Renal cortical epithelial cell (primary cell): ENCODE results near the gene MRE11. TPM values are rescaled to one million over a fixed set of nuclear protein-coding genes. Genes with fewer than 3 reads are reported as not detected.
"Not testable (repeated sequence)": the region's sequence is repeated elsewhere in the genome, so short reads cannot be mapped to it uniquely, and the experiment has no call there.

Experiments used
- DNase-seq: peaks from one replicate; pipeline ENCODE4 v3.0.0-alpha.2; 2011; ENCODE audit warnings: low read depth
- total RNA-seq: library from RNA; depleted of rRNA; stranded (reverse); fragments of >200 nt; gene quantifications from 2 replicates; pipeline ENCODE4 v1.2.3, GENCODE V29; 2014

The MRE11 gene
- total RNA-seq, 1 donor from 2014 or later, result 17.1 TPM

DNA sequence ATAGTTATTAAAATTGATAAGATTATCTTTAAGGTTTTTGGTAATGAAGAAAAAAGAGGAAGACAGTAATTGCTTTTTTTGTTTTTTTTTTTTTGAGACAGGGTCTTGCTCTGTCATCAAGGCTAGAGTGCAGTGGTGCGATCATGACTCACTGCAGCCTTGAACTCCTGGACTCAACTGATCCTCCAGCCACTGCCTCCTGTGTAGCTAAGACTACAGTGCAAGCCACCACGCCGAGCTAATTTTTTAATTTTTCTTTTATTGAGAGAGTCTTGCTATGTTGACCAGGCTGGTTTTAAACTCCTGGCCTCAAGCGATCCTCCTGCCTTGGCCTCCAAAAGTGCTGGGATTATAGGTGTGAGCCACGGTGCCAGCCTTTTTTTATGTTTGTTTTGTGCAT is 12.9 kb upstream of the MRE11 start:
- DNase-seq, result not testable (repeated sequence)

DNA sequence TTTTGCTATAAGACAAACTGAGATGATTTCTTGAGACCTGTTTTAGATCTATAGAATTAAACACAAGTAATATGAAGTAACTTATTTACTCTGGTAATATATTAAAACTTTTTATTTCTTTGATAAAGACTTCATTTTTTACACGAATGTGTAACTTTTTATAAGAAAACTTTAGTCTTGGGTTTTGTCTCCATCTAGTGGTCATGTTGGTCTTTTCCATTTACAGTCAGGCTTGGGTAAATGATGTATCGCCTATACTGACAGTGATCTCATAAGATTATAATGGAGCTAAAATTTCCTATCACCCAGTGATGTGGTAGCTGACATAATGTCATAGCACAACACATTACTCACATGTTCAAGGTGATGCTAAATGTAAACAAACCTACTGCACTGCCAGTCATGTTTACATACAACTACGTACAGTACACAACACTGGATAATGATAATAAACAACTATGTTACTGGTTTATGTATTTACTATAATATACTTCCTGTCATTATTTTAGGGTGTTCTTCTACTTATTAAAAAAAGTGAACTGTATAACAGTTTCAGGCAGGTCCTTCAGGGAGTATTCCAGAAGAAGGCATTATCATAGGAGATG is 11.1 kb upstream of the MRE11 start:
- DNase-seq, result peak; percentile 62

DNA sequence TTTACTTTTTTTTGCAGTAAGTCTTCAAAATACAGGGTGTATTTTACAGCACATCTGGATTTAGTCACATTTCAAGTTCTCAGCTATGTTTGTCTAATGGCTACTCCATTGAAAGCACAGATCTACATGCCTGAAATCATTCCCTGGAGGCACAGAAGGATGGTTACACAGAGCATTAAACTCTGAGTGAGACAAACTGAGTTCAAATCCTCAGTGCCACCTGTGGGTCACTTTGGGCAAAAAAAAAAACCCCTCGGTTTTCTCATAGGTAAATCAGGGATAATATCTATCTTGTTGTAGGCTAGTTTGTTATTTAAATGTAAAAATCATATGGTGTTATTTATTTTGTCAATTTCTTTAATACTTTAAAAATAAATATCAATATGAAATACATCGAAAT is 7.9 kb upstream of the MRE11 start:
- no peak for DNase-seq

DNA sequence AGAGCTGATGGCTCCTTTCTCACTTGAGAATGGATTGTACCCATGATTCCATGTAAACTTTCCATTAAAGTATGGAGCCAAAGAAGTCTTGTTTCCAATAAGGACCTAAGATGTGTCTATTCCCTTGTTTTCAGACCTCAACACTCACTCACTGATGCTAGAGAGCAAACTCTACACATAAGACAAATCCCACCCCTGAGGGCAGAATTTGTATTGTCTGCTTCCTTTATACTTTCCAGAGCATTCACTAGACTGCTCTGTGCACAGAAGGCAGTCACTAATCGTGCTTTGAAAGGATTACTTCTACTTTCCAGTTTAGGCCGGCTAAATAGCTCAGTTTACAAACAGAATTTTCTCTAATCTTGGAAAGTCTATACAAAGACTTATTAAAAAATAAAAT is 6.5 kb upstream of the MRE11 start:
- no peak for DNase-seq

DNA sequence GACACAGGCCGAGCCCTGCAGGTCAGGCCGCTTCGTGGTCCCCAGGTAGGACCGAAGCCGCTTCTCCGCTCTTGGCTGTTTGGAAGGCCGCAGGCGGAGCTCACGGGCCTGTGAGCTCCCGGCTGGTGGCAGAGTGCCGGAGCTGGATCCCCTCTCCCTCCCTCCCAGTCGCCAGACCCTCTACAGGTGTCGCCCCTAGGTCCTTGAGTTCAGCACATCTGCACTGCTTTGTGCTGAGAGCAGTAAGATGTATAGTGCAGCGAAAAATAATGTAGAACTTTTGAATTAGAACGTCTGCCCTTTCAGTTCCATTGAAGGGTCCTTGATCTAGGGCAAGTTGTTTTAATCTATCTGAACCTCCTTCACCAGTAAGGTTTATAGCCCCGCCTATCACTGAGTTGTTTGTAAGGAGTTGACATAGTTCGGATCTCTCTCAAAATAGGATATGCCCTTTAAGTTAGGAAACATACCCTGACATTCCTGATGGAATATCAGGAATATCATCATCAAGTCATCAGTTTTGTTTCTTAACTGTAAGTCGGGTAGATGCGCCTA is 559 bp upstream of the MRE11 start:
- DNase-seq, result peak; percentile 9

DNA sequence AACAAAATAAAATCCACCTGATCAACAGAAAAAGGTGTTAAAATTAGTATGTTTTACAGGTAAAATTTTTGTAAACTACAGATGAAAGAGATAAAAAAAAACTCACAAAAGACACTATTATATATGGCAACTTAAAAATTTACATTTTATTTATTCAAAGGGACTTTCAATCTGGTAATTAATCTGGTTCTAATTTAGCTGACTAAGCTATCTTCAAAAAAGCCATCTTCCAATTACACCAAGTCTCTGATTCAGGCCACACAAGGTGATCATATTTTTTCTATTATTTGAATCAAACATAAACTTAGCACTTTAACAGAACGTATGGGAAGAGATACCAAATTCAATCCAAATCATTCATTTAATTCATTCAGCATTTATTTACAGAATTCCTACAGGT is 7.6 kb downstream of the MRE11 start:
- DNase-seq, result no peak

DNA sequence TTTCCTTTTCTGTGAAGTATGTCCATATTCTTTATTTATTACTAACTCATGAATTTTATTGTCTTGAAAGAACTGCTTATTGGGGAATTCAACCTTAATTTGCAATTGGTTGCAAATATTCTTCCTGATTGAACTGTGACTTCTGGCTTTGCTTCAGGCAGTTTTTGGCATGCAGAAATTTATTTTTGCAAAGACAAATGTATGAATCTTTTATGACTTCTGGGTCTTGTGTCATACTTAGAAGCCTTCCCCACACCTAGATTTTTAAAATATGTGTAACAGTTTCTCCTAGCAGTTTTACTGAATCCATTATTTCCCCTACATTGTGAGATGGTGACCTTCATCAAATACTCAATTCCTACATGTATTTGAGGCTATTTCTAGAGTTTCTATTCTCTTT is 12.3 kb downstream of the MRE11 start:
- DNase-seq, result no peak

DNA sequence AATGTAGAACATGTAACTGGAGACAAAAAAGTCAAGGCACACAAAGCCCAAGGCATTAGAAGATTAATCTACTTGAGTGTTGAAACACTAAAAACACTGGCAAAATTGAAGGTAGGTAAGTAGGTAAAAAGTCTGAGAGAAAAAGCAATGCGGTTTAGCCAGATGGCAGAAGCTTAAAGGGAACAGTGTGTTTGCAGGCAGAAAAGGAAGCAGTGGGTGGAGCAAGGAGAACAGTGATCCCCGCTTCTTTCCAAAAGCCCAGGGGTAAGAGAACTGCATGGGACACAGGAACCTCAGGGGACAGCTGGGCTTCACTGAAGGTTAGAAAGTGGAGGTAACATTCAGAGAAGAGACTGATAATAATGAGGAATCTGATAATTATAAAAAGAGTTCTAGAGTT is 16.0 kb downstream of the MRE11 start:
- DNase-seq, result no peak

DNA sequence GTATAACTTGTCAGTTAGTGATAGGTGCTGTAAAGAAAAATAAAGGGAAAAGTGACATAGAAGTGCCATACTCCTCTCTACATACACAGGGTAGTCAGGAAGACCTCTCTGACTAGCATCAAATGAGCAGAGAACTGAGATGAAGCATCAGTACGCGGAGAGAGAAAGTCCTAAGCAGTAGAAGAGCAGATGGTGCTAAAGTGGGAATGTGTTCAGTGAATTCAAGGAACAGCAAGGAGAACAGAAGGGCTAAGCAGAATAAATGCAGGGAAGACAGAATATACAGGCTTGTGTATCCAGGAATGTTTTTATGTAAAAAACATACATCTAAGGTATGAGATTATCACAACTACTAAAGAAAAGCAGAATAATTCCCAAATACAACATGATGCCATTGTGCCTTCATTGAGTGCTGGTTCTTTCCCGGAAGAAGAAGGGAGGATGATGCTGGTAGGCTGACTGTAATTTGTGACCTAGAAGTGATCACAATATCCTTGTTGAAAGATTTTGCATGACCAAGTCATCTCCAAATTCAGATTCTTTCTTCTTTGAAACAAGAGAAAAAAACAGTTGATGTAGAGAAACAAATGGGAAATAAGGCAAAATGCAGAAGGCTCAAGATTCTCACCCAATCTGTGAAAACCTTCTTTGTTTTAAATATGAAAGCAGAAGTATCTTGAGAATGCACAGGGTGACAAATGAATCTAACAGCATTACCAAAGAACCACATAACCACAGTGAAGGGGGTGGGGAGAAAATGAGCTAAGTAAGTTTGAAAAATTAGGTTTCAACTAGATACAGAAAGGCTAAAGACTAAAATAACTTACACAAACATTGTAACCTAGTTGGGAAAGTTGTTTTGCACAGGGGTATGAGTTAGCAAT is 20.5 kb downstream of the MRE11 start:
- peak; percentile 43 for DNase-seq

DNA sequence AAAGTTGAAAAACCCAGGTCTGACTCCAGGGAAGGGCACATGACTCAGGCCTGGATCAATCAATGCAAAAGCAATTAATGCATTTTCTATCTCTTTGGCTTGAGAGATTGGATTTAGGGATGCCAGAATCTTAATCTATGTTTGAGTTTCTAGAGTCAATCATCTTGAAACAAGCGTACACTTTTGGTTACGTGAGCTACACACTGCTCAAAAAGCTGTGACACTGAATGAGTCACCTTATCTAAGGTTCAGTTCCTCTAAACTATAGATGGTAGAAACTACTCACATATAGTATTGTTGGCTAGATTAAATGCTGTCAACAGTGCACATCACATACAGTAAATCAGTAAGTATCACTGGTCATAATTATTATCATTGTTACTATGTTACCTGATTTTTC is 24.2 kb downstream of the MRE11 start:
- DNase-seq, result no peak

DNA sequence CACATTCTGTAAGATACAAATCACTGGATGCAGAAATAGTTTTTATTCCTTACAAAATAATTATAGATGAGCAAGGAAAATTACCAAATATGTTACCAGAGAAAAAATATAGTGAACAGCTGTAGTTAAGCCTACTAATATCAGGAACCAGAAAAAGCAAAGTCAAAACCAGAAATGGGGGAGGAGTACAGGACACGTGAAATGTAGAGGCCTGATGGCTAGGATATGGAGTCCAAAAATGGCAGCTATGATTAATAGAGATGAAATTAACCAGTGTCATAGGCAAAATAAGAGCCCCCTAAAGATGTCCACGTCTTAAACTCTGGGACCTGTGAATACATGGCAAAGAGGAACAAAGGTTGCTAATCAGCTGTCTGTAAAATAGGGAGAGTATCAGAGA is 34.1 kb downstream of the MRE11 start:
- DNase-seq, result no peak

DNA sequence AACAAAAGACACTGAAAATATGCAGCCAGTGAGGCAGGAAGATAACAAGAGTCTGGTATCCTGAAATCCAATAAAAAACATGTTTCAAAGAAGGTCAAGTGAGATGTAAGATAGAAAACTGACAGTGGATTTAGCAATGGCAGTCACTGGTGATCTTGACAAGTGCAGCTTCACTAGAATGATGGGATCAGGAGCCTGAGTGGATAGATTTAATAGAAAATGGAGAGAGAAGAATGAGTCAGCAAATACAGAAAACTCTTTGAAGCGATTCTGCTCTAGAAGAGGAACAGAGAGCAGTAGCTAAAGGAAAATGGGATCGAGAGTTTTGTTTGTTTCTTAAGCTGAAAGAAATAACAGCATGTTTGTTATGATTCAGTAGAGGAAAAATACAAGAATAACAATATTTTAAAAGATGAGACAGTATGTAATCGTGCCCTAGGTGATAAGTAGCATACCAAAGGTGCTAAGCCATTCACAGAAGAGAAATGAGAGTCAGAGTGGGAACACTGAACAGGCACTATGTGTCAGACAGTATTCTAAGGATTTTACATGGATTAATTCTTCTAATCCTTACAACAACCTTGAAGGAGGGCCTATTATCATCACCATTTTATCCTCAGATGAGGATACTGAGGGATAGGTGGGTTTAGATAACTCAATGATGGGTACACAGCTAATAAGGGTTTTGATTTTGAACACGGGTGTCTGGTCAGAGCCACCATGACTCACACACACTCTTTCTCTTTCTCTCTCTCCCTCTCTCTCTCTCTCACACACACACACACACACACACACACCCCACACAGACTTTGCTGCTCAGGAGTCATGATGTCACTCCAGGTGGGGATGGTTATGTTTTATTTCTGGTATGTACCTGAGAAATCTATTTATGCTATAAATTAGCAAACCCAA is 36.3 kb downstream of the MRE11 start:
- DNase-seq, result peak; percentile 11

DNA sequence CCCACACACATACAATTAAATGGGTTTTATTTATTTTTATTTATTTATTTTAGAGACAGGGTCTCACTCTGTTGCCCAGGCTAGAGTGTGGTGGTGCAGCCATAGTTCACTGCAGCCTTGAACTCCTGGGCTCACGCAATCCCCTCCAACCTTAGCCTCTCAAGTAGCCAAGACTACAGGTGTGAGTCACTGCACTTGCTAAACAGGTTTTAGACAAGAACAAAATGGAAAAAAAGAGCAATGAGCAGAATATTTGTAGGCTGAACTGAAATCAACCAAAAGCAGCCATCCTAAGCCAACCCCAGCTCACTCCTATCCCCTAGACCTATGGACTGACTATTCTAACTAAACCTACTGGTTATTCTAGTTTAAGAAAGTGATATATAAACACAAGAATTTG is 37.8 kb downstream of the MRE11 start:
- DNase-seq, result peak; percentile 42

DNA sequence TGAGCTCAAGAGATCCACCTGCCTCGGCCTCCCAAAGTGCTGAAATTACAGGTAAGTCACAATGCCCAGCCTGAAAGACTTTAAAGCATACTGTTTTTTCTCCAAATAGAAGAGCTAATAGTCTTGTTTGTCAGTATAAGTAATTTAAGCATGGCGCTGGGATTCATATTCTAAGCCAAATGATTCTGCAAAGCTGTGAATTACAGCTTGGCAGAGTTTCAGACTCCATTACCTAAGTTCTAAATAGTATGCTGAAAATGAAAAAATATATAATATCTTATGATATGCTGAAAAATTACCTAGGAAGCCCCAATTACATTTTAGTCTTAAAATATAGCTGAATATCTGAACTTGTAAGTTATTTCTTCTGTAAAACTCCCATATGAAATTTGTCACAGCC is 39.3 kb downstream of the MRE11 start:
- no peak for DNase-seq

DNA sequence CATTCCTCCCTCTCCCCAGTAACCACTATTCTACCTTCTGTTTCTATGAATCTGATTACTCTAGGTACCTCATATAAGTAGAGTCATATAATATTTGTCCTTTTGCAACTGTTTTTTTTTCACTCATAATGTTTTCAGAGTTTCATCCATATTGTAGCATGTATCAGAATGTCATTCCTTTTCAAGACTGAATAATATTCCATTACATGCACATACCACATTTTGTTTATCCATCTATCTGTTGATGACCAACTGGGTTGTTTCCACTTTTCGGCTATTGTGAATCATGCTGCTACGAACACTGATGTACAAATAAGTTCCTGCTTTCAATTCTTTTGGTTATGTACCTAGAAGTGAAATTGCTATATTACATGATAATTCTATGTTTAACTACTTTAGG is 40.7 kb downstream of the MRE11 start:
- no peak for DNase-seq

DNA sequence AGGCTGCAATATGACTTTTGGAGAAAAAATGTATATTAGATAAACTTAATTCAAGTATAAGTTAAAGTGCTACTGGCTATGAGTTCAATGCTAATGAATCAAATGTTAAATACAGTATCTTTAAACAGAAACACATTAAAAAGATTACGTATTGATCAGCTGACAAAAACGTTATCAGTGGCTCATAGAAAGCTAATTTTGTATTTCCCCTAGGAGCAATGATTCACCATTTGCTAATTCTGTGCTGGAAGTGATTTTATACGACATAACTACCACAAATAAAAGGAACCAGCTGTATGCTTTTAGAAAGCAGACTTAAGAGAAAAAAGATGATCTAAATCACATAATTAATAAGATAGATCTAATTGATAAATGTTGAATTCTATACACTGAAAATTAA is 43.6 kb downstream of the MRE11 start:
- DNase-seq, result no peak

DNA sequence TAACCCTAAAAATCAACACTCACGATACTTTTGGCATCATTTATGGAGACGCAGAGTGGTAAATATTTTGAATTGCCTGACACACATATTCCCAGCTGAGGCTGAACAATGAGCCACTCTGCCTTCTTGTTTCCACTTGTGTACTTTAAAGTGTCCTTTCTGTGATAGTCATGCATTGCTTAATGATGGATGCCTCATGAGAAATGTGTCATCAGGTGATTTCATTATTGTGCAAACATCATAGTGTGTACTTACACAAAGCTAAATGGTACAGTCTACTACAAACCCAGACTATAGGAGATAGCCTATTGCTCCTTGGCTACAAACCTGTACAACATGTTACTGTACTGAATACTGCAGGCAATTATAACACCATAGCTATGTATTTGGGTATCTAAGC is 44.2 kb downstream of the MRE11 start:
- DNase-seq, result peak; percentile 88

DNA sequence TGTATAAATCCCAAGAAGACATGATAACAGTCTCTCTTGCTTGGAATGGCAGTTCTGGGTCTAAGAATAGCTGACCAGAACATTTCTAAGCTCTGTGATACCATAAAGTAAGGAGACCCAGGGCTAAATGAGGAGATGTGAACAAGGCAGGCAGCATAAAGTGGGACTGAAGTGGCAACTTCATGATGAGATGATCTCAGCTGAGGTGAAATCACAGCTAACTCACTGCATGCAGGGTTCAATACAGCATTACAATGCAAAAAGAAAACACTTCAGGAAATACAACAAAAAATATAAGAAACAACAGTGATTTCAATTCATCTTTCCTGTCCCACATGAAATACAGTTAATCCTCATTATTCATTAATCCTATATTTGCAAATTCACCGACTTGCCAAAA is 44.6 kb downstream of the MRE11 start:
- no peak for DNase-seq

DNA sequence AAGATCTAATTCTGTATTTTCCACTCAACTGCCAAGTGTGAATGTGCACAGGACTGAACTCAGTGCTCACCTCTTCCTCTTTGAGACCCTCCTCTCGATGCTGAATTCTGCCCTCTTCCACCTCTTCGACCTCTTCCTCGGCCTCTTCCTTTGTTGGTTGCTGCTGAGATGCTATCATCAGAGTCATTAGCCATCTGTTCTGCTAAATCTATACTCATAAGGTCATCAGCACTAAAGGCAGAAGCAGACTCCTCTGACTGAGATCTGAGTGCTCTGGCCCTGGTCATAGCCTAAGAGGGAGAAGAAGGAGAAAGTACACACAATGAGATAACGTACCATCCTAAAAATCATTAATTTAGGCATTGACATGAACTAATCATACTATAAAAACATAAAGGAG is 46.5 kb downstream of the MRE11 start:
- DNase-seq, result no peak

DNA sequence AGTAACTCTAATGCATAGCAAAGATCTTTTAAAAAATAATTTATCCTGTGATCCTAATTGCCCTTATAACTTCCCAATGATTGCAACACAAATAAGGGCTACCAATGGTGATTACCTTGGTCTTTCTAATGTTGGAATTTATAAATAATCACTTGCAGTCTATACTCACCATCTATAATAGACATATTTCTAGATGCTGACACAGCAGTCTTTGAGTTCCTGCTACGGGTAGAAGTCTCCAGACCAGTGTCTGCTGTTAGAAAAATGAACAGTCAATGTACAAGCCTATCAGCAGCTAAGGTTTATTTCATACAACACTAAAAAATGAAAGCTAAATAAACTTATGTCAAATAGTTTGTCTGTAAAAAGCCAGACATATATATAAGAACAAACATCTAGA is 48.0 kb downstream of the MRE11 start:
- DNase-seq, result no peak

DNA sequence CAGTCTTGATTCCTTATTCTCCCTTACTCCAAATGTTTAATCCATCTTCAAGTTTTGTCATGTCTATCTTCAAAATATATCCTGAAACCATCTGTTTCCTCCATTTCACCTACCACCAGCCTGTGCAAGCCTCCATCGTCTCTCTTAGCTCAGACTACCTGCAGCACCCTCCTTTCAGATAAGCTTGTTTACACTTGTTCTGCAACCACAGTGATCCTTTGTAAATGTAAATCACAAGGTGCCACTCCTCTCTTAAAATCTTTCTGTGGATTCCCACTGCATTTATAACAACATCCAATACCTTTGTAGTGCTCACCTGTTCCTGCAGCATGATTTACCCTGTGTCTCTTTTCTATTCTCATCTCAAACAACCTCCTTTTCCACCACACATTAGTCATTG is 60.6 kb downstream of the MRE11 start:
- no peak for DNase-seq

DNA sequence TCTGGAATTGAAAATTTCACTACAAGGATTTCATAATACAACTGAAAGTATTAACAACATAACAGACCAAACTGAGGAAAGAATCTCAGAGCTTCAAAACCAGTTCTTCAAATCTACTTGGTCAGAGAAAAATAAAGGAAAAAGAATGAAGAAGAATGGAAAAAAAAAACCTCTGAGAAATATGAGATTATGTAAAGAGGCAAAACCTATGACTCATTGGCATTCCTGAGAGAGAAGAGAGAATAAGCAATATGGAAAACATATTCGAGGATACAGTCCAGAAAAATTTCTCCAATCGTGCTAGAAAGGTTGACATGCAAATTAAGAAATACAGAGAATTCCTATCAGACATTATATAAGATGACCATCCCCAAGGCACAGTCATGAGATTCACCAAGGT is 69.0 kb downstream of the MRE11 start:
- DNase-seq, result no peak
